IPS-15b (cell line): Measurements from ENCODE around the gene PTEN.
"Not testable (repeated sequence)": the region's sequence is repeated elsewhere in the genome, so short reads cannot be mapped to it uniquely, and the experiment has no call there.

Source experiments
- H3K27me3 ChIP-seq: one replicate; pipeline ENCODE4 v1.6.1; 2013; ENCODE audit warnings: low read length; ENCODE audit not compliant: control insufficient read depth, insufficient read depth
- H3K36me3 ChIP-seq: one replicate; pipeline ENCODE4 v1.6.1; 2013; ENCODE audit warnings: low read length; ENCODE audit not compliant: control insufficient read depth, insufficient read depth
- H3K4me1 ChIP-seq: one replicate; pipeline ENCODE4 v1.6.1; 2013; ENCODE audit warnings: mild to moderate bottlenecking, low read length; ENCODE audit not compliant: control insufficient read depth, insufficient read depth
- H3K4me3 ChIP-seq: one replicate; pipeline ENCODE4 v1.5.1; 2013; ENCODE audit warnings: low read depth, low read length
- H3K9ac ChIP-seq: one replicate; pipeline ENCODE4 v1.6.1; 2013; ENCODE audit warnings: low read depth, mild to moderate bottlenecking, low read length
- H3K9me3 ChIP-seq: one replicate; pipeline ENCODE4 v1.6.1; 2013; ENCODE audit warnings: mild to moderate bottlenecking, low read length; ENCODE audit not compliant: control insufficient read depth, insufficient read depth

Gene PTEN

DNA sequence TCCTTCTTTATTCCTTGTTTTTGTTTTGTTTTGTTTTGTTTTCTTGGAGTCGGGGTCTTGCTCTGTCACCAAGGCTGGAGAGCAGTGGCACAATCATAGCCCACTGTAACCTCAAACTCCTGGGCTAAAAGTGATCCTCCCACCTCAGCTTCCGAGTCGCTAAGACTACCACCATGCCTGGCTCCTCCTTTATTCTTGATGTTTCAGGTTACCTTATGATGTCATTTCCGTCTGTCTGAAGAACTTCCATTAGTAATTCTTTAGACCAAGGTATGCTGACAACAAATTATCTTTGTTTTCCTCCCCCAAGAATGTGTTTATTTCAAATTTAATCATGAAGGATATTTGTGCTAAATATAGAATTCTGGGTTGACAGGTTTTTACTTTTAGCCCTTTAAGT lies 27.3 kb upstream of the PTEN start:
- Histone ChIP-seq H3K4me3 (no peak overlapping the region), H3K27me3 (no peaks in the 10 kb centered on the region), H3K9me3 (no peaks in the 10 kb centered on the region), H3K4me1 (no peaks in the 10 kb centered on the region), H3K9ac (no peak overlapping the region), H3K36me3 (no peaks in the 10 kb centered on the region)

DNA sequence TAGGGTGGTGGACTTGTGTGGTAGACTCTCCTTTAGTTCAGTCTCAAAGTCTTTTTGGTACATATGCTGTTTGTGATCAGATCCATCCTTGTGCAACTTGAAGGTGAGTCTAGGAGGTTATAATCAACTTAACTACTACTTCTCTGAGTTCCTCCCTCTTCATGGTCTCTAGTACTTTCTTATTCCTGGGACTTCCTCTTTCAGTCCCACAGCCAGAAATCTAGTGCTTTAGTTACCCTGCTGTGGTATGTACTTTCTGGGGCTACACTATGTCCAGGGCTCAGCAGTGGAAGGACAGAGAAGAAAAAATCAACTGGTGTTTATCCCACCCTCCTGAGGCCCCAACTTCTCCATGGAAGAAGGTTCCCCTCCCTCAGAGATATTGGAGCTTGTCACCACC lies 26.0 kb upstream of the PTEN start:
- H3K27me3 ChIP-seq, result no peaks in the 10 kb centered on the region
- no peaks in the 10 kb centered on the region for H3K4me1 ChIP-seq
- no peaks in the 10 kb centered on the region for H3K9me3 ChIP-seq
- no peak overlapping the region for H3K4me3 ChIP-seq
- no peaks in the 10 kb centered on the region for H3K36me3 ChIP-seq
- H3K9ac ChIP-seq, result no peak overlapping the region

DNA sequence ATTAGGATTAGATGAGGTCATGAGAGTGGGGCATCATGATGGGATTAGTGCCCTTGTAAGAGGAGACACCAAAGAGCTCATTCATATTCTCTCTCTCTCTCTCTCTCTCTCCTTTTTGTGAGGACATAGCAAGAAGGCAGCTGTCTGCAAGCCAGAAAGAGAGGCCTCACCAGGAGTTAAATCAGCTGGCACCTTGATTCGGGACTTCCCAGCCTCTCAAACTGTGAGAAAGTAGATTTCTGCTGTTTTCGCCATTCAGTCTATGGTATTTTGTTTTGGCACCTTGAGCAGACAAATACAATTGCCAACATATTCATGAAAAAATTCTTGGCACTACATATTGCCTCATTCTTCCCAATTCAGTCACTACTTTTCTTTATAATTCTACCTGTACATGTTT lies 24.8 kb upstream of the PTEN start:
- no peak overlapping the region for H3K4me3 ChIP-seq
- no peaks in the 10 kb centered on the region for H3K27me3 ChIP-seq
- H3K9me3 ChIP-seq, result no peaks in the 10 kb centered on the region
- no peak overlapping the region for H3K9ac ChIP-seq
- no peaks in the 10 kb centered on the region for H3K4me1 ChIP-seq
- no peaks in the 10 kb centered on the region for H3K36me3 ChIP-seq

DNA sequence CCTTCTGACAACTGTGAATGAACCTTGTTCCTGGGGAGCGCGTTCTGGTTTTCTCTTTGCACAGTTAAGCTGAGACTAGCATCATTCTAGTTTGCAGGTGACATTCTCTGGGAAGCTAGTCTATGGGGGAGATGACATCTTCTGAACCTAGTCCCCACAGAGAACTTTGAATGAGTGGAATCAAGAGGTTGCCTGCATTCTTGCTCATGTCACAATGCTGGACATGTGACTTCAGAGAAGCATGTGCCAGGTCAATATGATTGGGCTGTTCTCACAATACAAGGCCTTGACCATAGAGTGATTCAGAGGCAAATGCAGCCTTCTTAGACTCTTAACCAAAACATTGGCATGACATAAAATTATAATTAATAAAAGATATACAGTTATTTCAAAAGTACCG lies 22.2 kb upstream of the PTEN start:
- Histone ChIP-seq H3K4me1 (no peaks in the 10 kb centered on the region), H3K9ac (no peak overlapping the region), H3K27me3 (no peaks in the 10 kb centered on the region), H3K36me3 (no peaks in the 10 kb centered on the region), H3K9me3 (no peaks in the 10 kb centered on the region), H3K4me3 (no peak overlapping the region)

DNA sequence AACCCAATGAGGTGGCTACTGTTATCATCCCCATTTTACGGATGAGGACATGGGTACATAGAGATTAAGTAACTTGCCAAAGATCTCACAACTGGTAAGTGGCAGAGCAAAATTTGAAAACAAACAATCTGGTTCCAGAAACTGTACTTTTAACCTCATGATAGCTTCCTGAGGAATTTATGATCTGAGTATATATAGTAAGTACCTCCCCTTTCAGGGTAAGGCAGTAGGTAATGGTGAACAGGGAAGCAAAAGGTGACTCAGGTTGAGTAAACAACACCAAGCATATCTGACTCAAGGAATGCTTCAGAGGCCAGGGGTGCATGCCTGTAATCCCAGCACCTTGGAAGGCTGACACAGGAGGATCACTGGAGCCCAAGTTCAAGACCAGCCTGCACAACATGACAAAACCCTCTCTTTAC lies 21.2 kb upstream of the PTEN start:
- Histone ChIP-seq H3K36me3 (no peaks in the 10 kb centered on the region), H3K9ac (no peak overlapping the region), H3K4me3 (no peak overlapping the region), H3K27me3 (no peaks in the 10 kb centered on the region), H3K4me1 (no peaks in the 10 kb centered on the region), H3K9me3 (no peaks in the 10 kb centered on the region)

DNA sequence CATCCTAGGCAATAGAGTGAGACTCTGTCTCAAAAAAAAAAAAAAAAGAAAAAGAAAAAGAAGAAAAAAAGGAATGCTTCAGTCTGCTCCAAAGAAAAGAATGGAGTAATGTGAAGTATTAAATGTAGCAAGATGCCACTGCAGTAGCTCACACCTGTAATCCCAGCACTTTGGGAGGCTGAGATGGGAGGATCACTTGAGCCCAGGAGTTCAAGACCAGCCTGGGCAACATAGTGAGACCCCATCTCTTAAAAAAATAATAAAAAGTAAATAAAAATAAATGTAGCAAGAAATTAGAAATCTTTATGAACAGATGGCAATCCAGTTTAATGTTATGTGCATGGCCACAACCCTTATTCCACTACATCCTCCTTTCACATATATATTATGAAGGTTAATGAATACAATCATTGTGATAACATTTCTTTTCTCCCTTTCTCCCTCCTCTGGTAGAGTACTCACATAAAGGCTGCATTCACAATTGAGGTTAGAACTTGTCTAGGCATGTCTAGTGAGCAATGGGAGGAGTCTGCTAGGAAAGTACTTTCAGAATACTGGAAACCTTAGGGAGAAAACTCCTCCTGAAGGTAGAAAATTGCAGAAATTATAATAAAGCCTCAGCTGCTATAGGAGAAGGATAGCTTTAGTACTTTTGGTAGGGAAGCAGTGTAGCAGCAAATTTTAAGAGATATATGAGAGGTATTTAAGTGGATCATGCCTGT lies 20.5 kb upstream of the PTEN start:
- Histone ChIP-seq H3K9me3 (no peaks in the 10 kb centered on the region), H3K4me1 (no peaks in the 10 kb centered on the region), H3K36me3 (no peaks in the 10 kb centered on the region), H3K9ac (no peak overlapping the region), H3K4me3 (no peak overlapping the region), H3K27me3 (no peaks in the 10 kb centered on the region)

DNA sequence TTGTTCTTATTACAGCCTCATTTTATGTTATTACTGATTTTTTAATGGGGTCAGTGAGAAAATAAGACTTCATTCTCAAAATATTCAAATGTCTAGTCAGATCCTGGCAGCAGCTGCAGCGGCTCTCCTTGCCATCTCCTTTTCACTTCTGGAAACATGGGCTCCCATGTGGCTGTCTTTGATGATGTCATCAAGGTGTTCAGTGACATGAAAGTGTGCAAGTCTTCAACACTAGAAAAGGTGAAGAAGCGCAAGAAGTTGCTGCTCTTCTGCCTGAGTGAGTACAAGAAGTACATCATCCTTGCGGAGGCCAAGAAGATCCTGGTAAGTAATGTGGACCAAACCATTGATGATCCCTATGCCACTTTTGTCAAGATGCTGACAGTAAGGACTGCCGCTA lies 19.7 kb upstream of the PTEN start:
- H3K4me1 ChIP-seq, result no peaks in the 10 kb centered on the region
- H3K36me3 ChIP-seq, result no peaks in the 10 kb centered on the region
- H3K9me3 ChIP-seq, result no peaks in the 10 kb centered on the region
- no peak overlapping the region for H3K4me3 ChIP-seq
- no peak overlapping the region for H3K9ac ChIP-seq
- no peaks in the 10 kb centered on the region for H3K27me3 ChIP-seq

DNA sequence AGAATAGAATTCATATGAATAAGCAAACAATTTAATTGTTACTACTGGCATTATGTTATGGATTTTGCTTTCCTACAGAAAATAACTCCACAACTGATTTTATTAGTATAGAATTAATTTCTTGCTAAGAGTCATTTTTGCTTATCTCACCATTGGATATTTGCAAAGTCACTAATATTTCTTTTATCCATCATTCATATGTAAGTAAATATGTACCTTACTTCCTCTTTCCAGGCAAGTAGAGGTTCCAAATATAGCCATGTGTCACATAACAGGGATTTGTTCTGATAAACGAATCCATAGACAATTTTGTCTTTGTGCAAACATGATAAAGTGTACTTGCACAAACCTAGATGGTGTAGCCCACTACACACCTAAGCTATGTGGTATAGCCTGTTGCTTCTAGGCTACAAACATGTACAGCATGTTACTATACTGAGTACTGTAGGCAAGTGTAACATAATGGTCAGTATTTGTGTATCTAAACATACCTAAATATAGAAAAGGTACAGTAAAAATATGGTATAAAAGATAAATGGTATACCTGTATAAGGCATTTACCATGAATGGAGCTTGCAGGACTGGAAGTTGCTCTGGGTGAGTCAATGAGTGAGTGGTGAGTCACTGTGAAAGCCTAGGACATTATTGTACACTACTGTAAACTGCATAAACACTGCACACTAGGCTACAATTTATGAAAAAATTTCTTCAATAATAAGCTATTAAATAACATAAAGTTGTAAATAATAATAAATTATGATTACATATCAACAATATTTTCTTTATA lies 18.4 kb upstream of the PTEN start:
- H3K9me3 ChIP-seq, result no peaks in the 10 kb centered on the region
- H3K27me3 ChIP-seq, result no peaks in the 10 kb centered on the region
- H3K9ac ChIP-seq, result no peak overlapping the region
- no peaks in the 10 kb centered on the region for H3K4me1 ChIP-seq
- H3K36me3 ChIP-seq, result no peaks in the 10 kb centered on the region
- no peak overlapping the region for H3K4me3 ChIP-seq

DNA sequence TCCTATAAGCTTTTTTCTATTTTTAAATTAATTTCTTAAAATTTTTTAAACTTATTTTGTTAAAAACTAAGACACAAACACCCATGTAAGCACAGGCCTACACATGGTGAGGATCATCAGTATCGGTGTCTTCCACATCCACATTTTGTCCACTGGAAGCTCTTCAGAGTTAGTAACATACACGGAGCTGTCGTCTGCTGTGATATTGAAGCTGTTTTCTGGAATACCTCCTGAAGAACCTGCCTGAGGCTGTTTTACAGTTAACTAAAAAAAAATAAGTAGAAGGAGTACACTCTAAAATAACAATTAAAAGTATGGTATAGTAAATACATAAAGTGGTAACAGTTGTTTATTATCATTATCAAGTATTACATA lies 17.8 kb upstream of the PTEN start:
- H3K4me3 ChIP-seq, result no peak overlapping the region
- H3K4me1 ChIP-seq, result no peaks in the 10 kb centered on the region
- no peaks in the 10 kb centered on the region for H3K36me3 ChIP-seq
- no peaks in the 10 kb centered on the region for H3K9me3 ChIP-seq
- no peak overlapping the region for H3K9ac ChIP-seq
- no peaks in the 10 kb centered on the region for H3K27me3 ChIP-seq

DNA sequence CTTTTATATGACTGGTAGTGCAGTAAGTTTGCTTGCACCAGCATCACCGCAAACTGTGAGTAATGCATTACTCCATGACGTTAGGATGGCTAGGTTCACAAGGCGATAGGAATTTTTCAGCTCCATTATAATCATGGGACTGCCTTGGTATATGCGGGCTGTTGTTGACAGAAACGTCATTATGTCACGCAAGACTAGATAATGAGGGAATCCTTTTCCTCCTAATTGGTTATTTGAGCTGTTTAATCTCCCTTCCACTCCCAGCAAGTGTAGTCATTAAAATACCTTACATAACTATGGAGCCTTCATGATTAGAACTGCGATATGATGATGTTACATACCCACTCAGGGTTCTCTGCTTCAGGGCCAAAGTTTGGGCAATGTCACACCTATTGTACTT lies 17.4 kb upstream of the PTEN start:
- no peaks in the 10 kb centered on the region for H3K36me3 ChIP-seq
- no peaks in the 10 kb centered on the region for H3K9me3 ChIP-seq
- no peaks in the 10 kb centered on the region for H3K4me1 ChIP-seq
- no peak overlapping the region for H3K4me3 ChIP-seq
- H3K9ac ChIP-seq, result no peak overlapping the region
- no peaks in the 10 kb centered on the region for H3K27me3 ChIP-seq

DNA sequence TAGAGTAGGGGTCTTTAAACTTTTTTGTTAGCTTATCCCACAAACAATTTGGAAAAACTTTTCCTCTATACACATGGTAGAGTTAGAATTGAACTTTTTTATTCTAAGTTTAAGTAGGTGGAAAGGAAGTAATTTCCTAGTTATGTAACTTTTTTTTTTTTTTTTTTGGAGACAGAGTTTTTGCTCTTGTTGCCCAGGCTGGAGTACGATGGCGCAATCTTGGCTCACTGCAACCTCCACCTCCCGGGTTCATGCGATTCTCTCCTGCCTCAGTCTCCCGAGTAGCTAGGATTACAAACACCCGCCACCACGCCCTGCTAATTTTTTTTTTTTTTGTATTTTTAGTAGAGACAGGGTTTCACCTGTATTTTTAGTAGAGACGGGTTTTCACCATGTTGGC lies 16.7 kb upstream of the PTEN start:
- not testable (repeated sequence) for H3K4me3 ChIP-seq, H3K27me3 ChIP-seq, H3K9ac ChIP-seq, H3K9me3 ChIP-seq, H3K4me1 ChIP-seq, H3K36me3 ChIP-seq

DNA sequence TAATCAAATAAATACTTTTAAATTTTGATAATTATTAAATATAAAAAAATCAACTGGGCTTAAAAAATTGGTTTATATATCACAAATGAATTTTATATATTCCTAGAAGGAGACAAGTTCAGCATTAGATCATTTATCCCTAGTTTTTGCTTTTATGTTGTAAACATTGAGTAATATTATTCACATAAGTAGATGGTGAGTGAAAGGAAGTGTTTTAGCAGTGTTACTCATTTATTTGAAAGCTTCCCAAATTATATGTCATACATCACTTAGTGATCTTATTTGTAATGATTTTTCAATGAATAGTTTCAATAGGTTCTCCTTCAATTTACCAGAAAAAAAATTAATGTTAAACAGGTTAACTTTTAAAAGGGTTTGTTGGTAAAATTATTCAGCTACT lies 15.9 kb upstream of the PTEN start:
- H3K9me3 ChIP-seq, result no peaks in the 10 kb centered on the region
- H3K4me1 ChIP-seq, result no peaks in the 10 kb centered on the region

More for the DNA sequence above, 15.9 kb upstream of the PTEN start:
- H3K4me3 ChIP-seq, result no peak overlapping the region
- H3K36me3 ChIP-seq, result no peaks in the 10 kb centered on the region
- H3K27me3 ChIP-seq, result no peaks in the 10 kb centered on the region
- no peak overlapping the region for H3K9ac ChIP-seq
